Epithelial cell of proximal tubule (primary cell): ENCODE measurements around the gene ZFP28. TPM values are rescaled to one million over a fixed set of nuclear protein-coding genes. Genes with fewer than 3 reads are reported as not detected.

ENCODE experiments used
- DNase-seq: peaks from one replicate; pipeline ENCODE4 v3.0.0-alpha.2; 2011; ENCODE audit warnings: low read depth
- H3K4me3 ChIP-seq: 2 replicates; pipeline ENCODE4 v1.5.1; 2011; ENCODE audit warnings: low read depth, mild to moderate bottlenecking, low read length
- CTCF ChIP-seq: conservative IDR thresholded peaks from 2 replicates; pipeline ENCODE4 v1.5.1; 2012; ENCODE audit warnings: low read depth, mild to moderate bottlenecking, low read length
- total RNA-seq: library from RNA; depleted of rRNA; stranded (reverse); fragments of >200 nt; gene quantifications from 2 replicates; pipeline ENCODE4 v1.2.3, GENCODE V29; 2015

ZFP28 gene
- 7.9 and 12.2 TPM in 2 replicates for total RNA-seq

- peak within 1 kb of the TSS; percentile 80 for H3K4me3 ChIP-seq
- DNase-seq, result no peak
- no peak for TF ChIP-seq CTCF
Measured at GRCh38 chr19:56538761-56539263, at the start of gene ZFP28. ZFP28 (plus strand) TSS chr19:56538948; CDS start chr19:56539019, 71 bp downstream.

GRCh38 chr19:56491399-56491798, 47.3 kb upstream of the ZFP28 start:
- H3K4me3 ChIP-seq, result no peak overlapping the region
- DNase-seq, result no peak
- TF ChIP-seq CTCF, result no peak

DNA sequence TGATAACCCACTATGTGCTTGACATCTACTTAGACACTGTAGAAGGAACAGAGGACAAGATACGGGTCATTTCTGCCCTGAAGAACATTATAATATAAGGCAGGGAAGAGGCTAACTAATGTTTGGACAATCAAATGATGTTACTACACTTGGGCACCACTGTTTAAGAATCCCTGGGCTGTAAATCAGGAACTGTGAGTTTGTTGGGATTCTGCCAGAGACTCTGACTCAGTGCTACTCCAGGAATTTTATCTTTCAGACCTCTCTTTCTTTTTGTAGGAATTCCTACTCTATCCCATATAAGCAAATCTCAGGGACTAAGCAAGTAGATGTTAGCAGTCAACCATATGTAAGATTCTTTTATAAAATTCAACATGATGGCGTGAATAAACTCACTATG, 34.2 kb upstream of the ZFP28 start:
- H3K4me3 ChIP-seq, result no peak overlapping the region
- no peak for TF ChIP-seq CTCF
- no peak for DNase-seq

DNA sequence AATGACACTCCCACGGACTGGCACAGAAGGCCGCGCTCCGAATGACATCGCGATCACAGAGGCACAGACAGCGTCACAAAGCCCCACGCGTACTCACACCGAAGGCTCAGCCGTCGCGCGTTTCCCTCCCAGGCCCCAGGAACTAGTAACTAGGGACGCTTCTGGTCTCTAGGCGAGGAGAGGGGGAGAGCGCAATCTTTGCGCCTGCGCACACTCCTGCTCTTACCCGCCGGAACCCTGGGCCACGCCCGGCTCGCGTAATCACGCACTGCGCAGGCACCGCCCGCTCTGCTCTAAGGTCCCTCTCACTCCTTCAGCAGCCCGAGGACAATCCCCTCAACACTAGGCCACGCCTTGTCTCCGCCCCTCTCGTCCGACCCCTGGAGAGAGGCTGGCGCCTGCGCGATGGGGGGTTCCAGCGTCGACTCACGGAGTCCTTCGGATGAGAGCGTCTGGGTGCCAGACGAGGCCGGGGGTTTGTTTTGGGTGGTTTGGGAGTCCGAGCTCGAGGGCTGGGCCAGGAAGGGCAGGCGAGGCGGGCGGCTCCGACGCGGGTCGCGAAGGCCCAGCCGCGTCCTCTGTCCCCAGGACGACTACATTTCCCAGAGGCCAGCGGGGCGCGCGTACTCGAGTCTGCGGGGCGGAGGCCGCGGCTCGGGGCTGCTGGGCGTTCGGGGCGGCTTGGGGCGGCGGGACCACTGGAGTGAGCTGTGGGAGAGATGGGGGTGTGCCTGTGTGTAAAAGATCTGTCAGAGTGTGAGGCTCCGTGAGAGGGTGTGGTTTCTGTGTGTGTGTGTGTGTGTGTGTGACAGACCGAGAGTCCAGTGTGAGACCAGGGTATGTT, 31.1 kb upstream of the ZFP28 start, which contains the start of gene ZNF471:
TSS of gene ZNF471 (plus strand) at position 410 of the 844 bp plus-strand sequence. CDS start 3,717 bp downstream, outside the sequence.
- peak within 1 kb of the TSS; percentile 65 for H3K4me3 ChIP-seq
- peak; percentile 70 for DNase-seq
- TF ChIP-seq CTCF, result no peak

DNA sequence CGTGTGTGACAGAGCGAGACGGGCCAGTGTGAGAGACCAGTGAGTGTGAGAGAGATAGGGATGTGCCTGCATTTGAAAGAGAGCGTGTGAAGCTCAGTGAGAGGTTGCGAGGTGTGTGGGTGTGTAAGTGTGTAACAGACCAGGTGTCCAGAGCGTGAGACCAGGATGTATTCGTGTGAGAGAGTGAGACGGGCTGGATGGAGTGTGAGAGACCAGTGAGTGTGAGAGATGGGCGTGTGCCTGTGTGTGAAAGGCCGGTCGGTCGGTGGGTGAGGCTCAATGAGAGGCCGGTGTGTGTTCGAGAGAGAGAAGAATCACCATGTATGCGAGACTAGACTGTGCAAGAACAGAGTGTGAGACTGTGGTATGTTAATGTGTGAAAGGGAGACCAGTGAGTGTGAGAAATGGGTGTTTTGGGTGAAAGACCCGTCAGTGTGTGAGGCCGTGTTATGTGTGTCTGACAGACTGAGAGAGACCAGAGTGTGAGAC, 30.4 kb upstream of the ZFP28 start:
- no peak for TF ChIP-seq CTCF
- H3K4me3 ChIP-seq, result peak overlapping the region; percentile 65
- no peak for DNase-seq

- DNase-seq, result no peak
- TF ChIP-seq CTCF, result no peak
- H3K4me3 ChIP-seq, result no peak overlapping the region
Measured at GRCh38 chr19:56525214-56525860, 13.4 kb upstream of the ZFP28 start.
